Bronchial epithelial cell (primary cell): ENCODE results near the gene HSPA12A. TPM values are rescaled to one million over a fixed set of nuclear protein-coding genes. Genes with fewer than 3 reads are reported as not detected.
A peak's percentile ranks its signal among the peaks of the same experiment; 100 is the strongest.

ENCODE experiments used
- DNase-seq: peaks from one replicate; pipeline ENCODE4 v3.0.0-alpha.2; 2010; ENCODE audit warnings: low read depth
- FAIRE-seq: peaks from 2 replicates; lab custom pipeline; 2011; peaks lifted over from hg19 to GRCh38; lab: Jason Lieb, UNC
- H3K27me3 ChIP-seq: 2 replicates; pipeline ENCODE4 v1.5.1; 2011; ENCODE audit warnings: low read length; ENCODE audit not compliant: control insufficient read depth, insufficient read depth
- H3K36me3 ChIP-seq: 2 replicates; pipeline ENCODE4 v1.5.1; 2011; ENCODE audit warnings: low read length; ENCODE audit not compliant: control insufficient read depth, insufficient read depth
- H3K4me3 ChIP-seq: 2 replicates; pipeline ENCODE4 v1.5.1; 2011; ENCODE audit warnings: mild to moderate bottlenecking, low read depth, low read length, control low read depth
- CTCF ChIP-seq: IDR thresholded peaks from 2 replicates; pipeline ENCODE4 v1.5.1; 2011; ENCODE audit warnings: mild to moderate bottlenecking, moderate library complexity, low read length, control low read depth, inconsistent platforms; ENCODE audit not compliant: insufficient read depth, severe bottlenecking
- total RNA-seq: library from RNA; depleted of rRNA; stranded (reverse); fragments of >200 nt; gene quantifications from 2 replicates; pipeline ENCODE4 v1.2.1, GENCODE V29; 2014

HSPA12A gene
- total RNA-seq, 1 donor from 2014 or later: 0.79 TPM

- DNase-seq (no peak), FAIRE-seq (no peak)
- Histone ChIP-seq H3K4me3 (no peak overlapping the region), H3K27me3 (no peaks in the 10 kb centered on the region), H3K36me3 (no peaks in the 10 kb centered on the region)
- TF ChIP-seq CTCF: no peak
These were observed 48.0 kb downstream of the HSPA12A start for GRCh38 chr10:116694243-116694926.

- Histone ChIP-seq H3K4me3 (no peak overlapping the region), H3K36me3 (no peaks in the 10 kb centered on the region), H3K27me3 (no peaks in the 10 kb centered on the region)
- TF ChIP-seq CTCF: no peak
- DNase-seq (no peak), FAIRE-seq (no peak)
These were observed 50.1 kb downstream of the HSPA12A start for GRCh38 chr10:116692225-116692624.

GRCh38 chr10:116691635-116692034 is 50.7 kb downstream of the HSPA12A start:
- no peaks in the 10 kb centered on the region for H3K36me3 ChIP-seq
- H3K27me3 ChIP-seq: no peaks in the 10 kb centered on the region
- H3K4me3 ChIP-seq: no peak overlapping the region
- DNase-seq (no peak), FAIRE-seq (no peak)
- TF ChIP-seq CTCF: no peak

GRCh38 chr10:116690356-116691322 is 51.7 kb downstream of the HSPA12A start:
- no peak for FAIRE-seq
- no peak for DNase-seq
- Histone ChIP-seq H3K36me3 (no peaks in the 10 kb centered on the region), H3K27me3 (no peaks in the 10 kb centered on the region), H3K4me3 (no peak overlapping the region)
- TF ChIP-seq CTCF: peak; percentile 18

GRCh38 chr10:116689744-116690143 is 52.6 kb downstream of the HSPA12A start:
- no peaks in the 10 kb centered on the region for H3K36me3 ChIP-seq
- FAIRE-seq (no peak), DNase-seq (no peak)
- H3K4me3 ChIP-seq: no peak overlapping the region
- H3K27me3 ChIP-seq: no peaks in the 10 kb centered on the region
- no peak for TF ChIP-seq CTCF
